ES-I3 (cell line): ENCODE results near the gene MRPS31.
"Not testable (repeated sequence)": the region's sequence is repeated elsewhere in the genome, so short reads cannot be mapped to it uniquely, and the experiment has no call there.

ENCODE experiments used
- H3K36me3 ChIP-seq: 2 replicates; pipeline ENCODE4 v1.6.1; 2013; ENCODE audit warnings: mild to moderate bottlenecking, low read length, control low read depth, moderate library complexity; ENCODE audit not compliant: insufficient read depth
- H3K4me1 ChIP-seq: 2 replicates; pipeline ENCODE4 v1.6.1; 2013; ENCODE audit warnings: mild to moderate bottlenecking, control low read depth, low read length; ENCODE audit not compliant: insufficient read depth
- H3K9ac ChIP-seq: 2 replicates; pipeline ENCODE4 v1.6.1; 2013; ENCODE audit warnings: low read depth, mild to moderate bottlenecking, low read length, moderate library complexity
- H3K9me3 ChIP-seq: 2 replicates; pipeline ENCODE4 v1.6.1; 2013; ENCODE audit warnings: mild to moderate bottlenecking, low read length, moderate library complexity; ENCODE audit not compliant: control insufficient read depth, insufficient read depth

MRPS31 gene

GRCh38 chr13:40758811-40759210 is 12.2 kb downstream of the MRPS31 start:
- peaks cover 9% of the 10 kb centered on the region for H3K36me3 ChIP-seq
- H3K9me3 ChIP-seq = no peaks in the 10 kb centered on the region
- no peak overlapping the region for H3K9ac ChIP-seq
- no peaks in the 10 kb centered on the region for H3K4me1 ChIP-seq

DNA sequence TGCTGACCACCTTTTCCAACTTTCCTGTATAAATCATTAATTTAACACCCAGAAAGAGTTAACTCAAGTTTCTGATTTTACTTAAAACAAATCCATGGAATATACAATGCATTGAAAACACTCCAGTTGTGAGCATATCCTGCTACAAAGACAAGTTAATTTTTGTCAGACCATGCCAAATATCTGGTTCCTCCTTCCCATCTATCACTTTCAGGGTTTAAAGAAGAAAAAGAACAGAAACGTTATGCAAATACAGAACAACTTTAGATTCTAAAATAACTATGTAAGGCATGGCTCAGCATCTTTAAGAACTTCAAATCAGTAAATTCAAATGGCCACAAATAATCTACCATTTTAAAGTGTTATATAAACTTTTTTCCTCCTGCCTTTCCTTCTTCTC is 14.9 kb downstream of the MRPS31 start:
- no peak overlapping the region for H3K9ac ChIP-seq
- no peaks in the 10 kb centered on the region for H3K4me1 ChIP-seq
- no peaks in the 10 kb centered on the region for H3K9me3 ChIP-seq
- H3K36me3 ChIP-seq = peaks cover 7% of the 10 kb centered on the region

DNA sequence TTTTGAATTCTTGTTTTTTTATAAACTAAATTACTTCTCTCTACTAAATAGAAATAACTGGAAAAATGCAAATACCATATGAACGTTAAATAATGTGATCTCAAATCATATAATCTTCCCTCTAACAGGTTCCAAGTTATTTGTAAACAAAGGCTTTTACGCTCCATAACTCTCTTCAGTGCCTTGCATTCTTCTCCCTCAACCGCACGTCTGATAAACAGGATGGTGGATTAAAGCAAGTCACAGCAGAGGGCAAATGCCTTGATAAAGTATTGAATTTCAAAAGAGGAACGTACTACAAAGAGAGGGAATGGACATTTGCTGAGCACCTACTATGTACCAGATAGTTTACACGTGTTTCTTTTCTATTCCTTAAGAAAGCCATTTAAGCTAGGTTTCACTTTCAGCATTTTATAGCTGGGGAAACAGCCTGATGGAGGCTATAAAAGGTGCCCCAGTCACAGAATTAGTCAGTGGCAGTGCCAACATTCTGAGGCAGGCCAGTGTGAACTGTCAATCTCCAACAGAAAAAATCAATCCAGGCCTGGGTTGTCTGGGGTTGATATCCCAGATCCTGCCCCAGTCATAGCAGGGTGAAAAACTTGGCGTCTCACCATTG is 15.8 kb downstream of the MRPS31 start:
- H3K36me3 ChIP-seq = peaks cover 7% of the 10 kb centered on the region
- H3K4me1 ChIP-seq = no peaks in the 10 kb centered on the region
- no peak overlapping the region for H3K9ac ChIP-seq
- H3K9me3 ChIP-seq = no peaks in the 10 kb centered on the region

DNA sequence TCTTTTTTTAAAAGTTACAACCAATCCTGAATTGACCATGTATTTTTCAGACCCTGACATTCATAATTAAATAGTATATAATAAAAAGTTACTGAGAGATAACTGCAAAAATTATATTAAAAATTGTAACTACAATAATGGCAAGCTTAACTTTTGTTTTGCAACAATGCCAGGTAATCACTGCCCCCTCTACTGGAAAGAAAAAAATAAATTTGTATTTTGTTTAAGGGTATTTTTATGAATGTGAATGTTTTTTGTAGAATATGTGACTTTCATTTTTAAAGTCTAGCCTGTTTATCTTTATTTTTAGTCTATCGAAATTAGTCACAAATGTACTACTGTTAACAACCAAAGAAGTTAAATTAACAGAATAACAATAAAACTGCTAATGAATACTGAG is 21.7 kb downstream of the MRPS31 start:
- no peak overlapping the region for H3K9ac ChIP-seq
- no peaks in the 10 kb centered on the region; the same call in 1 of the 2 replicates for H3K36me3 ChIP-seq
- peaks cover 4% of the 10 kb centered on the region; the same call in 1 of the 2 replicates for H3K4me1 ChIP-seq
- H3K9me3 ChIP-seq = no peaks in the 10 kb centered on the region

GRCh38 chr13:40735232-40735548 is 35.8 kb downstream of the MRPS31 start:
- H3K4me1 ChIP-seq, H3K36me3 ChIP-seq, H3K9me3 ChIP-seq: not testable (repeated sequence)
- H3K9ac ChIP-seq = peak overlapping the region; percentile 62

DNA sequence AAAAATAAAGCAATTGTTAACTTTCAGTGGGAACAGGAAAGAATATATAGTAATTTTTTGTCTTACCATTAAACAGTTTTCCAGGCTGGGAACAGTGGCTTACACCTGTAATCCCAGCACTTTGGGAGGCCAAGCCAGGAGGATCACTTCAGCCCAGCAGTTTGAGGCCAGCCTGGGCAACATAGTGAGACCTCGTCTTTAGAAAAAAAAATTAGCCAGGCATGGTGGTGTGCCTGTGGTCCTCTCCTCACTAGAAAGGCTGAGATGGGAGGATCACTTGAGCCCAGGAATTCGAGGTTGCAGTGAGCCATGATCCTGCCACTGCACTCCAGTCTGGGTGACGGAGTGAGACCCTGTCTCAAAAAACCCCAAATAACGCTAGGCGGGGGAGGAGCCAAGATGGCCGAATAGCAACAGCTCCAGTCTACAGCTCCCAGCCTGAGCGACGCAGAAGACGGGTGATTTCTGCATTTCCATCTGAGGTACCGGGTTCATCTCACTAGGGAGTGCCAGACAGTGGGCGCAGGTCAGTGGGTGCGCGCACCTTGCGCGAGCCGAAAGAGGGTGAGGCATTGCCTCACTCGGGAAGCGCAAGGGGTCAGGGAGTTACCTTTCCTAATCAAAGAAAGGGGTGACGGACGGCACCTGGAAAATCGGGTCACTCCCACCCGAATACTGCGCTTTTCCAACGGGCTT is 36.3 kb downstream of the MRPS31 start:
- H3K36me3 ChIP-seq, H3K9me3 ChIP-seq, H3K4me1 ChIP-seq: not testable (repeated sequence)
- peak overlapping the region; percentile 62 for H3K9ac ChIP-seq

- 0 out of 2 replicates have a peak, but pooled peaks cover 3% of the 10 kb centered on the region for H3K36me3 ChIP-seq
- no peak overlapping the region for H3K9ac ChIP-seq
- no peaks in the 10 kb centered on the region for H3K4me1 ChIP-seq
- no peaks in the 10 kb centered on the region for H3K9me3 ChIP-seq
Observed at GRCh38 chr13:40732658-40733057, 38.3 kb downstream of the MRPS31 start.

DNA sequence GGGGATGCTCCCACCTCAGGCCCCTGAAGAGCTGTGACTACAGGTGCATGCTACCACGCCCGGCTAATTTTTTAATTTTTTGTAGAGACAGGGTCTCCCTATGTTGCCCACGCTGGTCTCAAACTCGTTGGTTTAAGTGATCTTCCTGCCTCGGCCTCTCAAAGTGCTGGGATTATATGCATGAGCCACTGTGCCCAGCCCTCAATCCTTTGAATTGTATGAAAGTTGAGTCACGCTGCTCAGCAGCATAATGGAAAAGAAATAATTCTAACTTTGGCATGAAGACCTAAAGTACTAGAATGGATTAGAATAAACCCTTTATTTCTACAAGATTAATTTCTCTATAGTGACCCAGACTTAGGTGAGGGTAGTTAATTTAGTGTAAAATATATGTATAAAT is 42.4 kb downstream of the MRPS31 start:
- no peaks in the 10 kb centered on the region for H3K9me3 ChIP-seq
- H3K4me1 ChIP-seq = no peaks in the 10 kb centered on the region
- H3K9ac ChIP-seq = no peak overlapping the region
- H3K36me3 ChIP-seq = 0 out of 2 replicates have a peak, but pooled peaks cover 3% of the 10 kb centered on the region

DNA sequence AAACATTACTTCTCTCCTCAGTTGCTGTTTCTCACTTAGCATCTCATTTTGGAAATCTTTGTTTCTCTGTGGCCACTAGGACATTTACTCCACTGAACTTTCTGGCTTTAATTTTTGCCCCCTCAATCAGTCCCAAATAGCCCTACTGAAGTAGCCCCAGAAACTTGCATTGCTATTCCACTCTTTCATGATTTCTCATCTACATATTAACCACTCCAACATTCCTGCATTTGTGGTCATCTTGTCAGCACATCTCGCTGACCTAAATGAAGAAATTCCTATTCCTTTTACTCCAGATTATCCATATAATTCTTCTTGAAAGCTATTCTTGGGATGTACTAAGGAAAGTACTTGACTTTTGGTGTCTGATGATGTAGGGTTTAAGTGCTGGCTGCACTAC is 56.6 kb downstream of the MRPS31 start:
- not testable (repeated sequence) for H3K9ac ChIP-seq, H3K36me3 ChIP-seq, H3K4me1 ChIP-seq, H3K9me3 ChIP-seq

DNA sequence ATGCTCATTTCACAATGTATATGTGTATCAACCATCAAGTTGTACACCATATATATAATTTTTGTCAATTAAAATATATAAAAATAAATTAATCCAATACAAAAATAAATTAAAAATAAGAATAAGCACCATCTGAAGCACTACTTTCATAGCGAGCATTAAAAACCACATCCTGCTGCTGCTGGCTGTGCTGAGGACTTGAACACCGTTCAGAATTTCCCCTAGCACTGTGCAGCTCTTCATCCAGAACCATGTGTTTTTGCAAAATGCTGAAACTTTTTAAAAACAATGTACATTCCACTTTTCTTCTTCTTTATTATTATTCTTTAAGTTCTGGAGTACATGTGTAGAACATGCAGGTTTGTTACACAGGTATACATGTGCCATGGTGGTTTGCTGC is 64.6 kb downstream of the MRPS31 start:
- H3K4me1 ChIP-seq = no peaks in the 10 kb centered on the region
- no peak overlapping the region for H3K9ac ChIP-seq
- H3K36me3 ChIP-seq = no peaks in the 10 kb centered on the region
- H3K9me3 ChIP-seq = no peaks in the 10 kb centered on the region

DNA sequence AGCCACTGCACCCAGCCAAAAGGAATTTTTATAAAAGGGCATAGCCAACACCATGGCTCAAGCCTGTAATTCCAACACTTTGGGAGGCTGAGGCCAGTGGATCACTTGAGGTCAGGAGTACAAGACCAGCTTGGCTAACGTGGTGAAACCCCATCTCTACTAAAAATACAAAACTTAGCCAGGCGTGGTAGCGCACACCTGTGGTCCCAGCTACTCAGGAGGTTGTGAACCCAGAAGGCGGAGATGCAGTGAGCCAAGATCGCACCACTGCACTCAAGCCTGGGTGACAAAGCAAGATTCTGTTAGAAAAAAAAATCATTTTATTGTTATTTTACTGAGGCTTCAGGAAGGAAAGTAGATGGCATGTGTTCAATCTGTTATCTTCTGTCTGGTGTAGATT is 73.3 kb downstream of the MRPS31 start:
- Histone ChIP-seq H3K4me1 (no peaks in the 10 kb centered on the region), H3K9ac (no peak overlapping the region), H3K9me3 (no peaks in the 10 kb centered on the region), H3K36me3 (no peaks in the 10 kb centered on the region)

DNA sequence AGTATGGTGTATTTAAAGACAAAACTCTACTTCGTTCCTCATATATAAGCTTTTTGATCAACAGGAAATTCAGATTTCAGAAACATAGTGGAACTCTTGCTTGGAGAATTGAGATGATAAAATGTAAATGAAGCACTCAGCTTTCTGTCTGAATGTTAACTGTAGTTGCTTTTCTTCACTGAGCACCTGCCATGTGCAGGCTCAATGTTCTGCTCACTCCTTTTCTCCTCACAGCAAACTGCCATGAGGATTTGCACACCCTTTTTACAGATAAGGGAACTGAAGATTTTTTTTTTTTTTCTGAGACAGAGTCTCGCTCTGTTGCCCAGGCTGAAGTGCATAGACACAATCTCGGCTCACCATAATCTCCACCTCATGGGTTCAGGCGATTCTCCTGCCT is 76.6 kb downstream of the MRPS31 start:
- Histone ChIP-seq H3K9me3 (no peaks in the 10 kb centered on the region), H3K9ac (no peak overlapping the region), H3K4me1 (no peaks in the 10 kb centered on the region), H3K36me3 (no peaks in the 10 kb centered on the region)

DNA sequence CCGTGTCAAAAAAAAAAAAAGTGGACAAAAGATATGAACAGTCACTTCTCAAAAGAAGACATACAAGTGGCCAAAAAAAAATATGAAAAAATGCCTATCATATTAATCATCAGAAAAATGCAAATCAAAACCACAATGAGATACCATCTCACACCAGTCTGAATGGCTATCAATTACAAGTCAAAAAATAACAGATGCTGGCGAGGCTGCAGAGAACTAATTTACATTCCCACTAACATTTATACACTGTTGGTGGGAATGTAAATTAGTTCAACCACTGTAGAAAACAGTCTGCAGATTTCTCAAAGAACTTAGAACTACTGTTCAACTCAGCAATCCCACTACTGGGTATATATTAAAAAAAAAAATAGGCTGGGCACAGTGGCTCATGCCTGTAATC is 78.0 kb downstream of the MRPS31 start:
- Histone ChIP-seq H3K36me3 (no peaks in the 10 kb centered on the region), H3K9me3 (no peaks in the 10 kb centered on the region), H3K9ac (no peak overlapping the region), H3K4me1 (no peaks in the 10 kb centered on the region)

- Histone ChIP-seq H3K4me1 (no peaks in the 10 kb centered on the region), H3K9ac (no peak overlapping the region), H3K9me3 (no peaks in the 10 kb centered on the region), H3K36me3 (no peaks in the 10 kb centered on the region)
Observed at GRCh38 chr13:40688781-40689180, 82.2 kb downstream of the MRPS31 start.

DNA sequence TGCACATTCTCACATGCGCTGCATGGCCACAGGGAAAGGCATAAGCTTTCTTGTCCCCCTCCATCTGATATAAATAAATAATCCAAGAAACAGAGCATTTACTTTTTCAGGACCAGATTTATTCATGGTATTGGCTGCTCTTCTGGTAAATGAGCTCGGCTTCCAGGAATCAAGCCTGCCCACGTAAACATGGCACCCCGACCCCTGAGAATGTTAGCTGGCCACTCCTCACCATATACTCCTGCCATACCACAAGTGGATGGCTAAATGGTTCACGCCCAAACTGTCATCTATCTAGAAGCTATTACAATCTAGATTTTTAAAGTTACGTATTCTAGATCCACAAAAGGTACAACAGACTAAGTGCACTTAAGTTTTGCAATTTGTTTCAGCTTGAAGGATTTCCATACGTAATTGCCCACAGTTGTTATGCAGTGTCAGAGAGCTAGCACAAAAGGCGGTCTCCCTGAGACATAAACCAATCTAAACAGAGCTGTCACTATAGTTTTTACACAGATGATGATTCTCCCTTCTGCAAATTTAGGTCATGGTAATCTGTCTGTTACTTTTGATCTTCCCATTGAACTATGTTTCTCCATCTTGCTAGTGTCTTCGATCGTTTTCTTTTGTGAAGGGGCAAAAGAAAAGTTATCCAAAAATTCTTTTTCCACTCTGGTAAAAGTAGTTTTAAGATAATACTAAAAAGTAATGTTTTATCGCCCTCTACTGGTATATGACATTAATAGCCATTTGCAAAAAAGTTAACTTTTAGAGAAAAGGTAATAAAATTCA is 88.3 kb downstream of the MRPS31 start:
- Histone ChIP-seq H3K36me3 (no peaks in the 10 kb centered on the region), H3K9me3 (no peaks in the 10 kb centered on the region), H3K9ac (no peak overlapping the region), H3K4me1 (peaks cover 26% of the 10 kb centered on the region)
